ENCODE data around the gene COL4A2.

COL4A2 gene

GRCh38 chr13:110422913-110423688 lies 116.0 kb downstream of the COL4A2 start:
- DNase-seq, result no peak

- DNase-seq, result no peak
Measured at GRCh38 chr13:110423689-110424302, 116.7 kb downstream of the COL4A2 start.

GRCh38 chr13:110424569-110425443 lies 117.7 kb downstream of the COL4A2 start:
- DNase-seq, result no peak

GRCh38 chr13:110425444-110425780 lies 118.3 kb downstream of the COL4A2 start:
- DNase-seq, result no peak

- no peak for DNase-seq
Measured at GRCh38 chr13:110426735-110427134, 119.7 kb downstream of the COL4A2 start.

GRCh38 chr13:110428313-110428712 lies 121.2 kb downstream of the COL4A2 start:
- DNase-seq, result no peak

GRCh38 chr13:110430391-110431336 lies 123.6 kb downstream of the COL4A2 start:
- DNase-seq, result no peak

- no peak for DNase-seq
Measured at GRCh38 chr13:110431425-110432294, 124.6 kb downstream of the COL4A2 start.

GRCh38 chr13:110432522-110432921 lies 125.4 kb downstream of the COL4A2 start:
- DNase-seq, result no peak

- no peak for DNase-seq
Measured at GRCh38 chr13:110433014-110433413, 125.9 kb downstream of the COL4A2 start.

- DNase-seq, result no peak
Measured at GRCh38 chr13:110434629-110435028, 127.5 kb downstream of the COL4A2 start.

- DNase-seq, result no peak
Measured at GRCh38 chr13:110435331-110435730, 128.2 kb downstream of the COL4A2 start.

GRCh38 chr13:110436276-110436675 lies 129.2 kb downstream of the COL4A2 start:
- DNase-seq, result no peak

- no peak for DNase-seq
Measured at GRCh38 chr13:110436786-110437370, 129.8 kb downstream of the COL4A2 start.

GRCh38 chr13:110438211-110438610 lies 131.1 kb downstream of the COL4A2 start:
- DNase-seq, result no peak

- no peak for DNase-seq
Measured at GRCh38 chr13:110438776-110439175, 131.7 kb downstream of the COL4A2 start.

- DNase-seq, result no peak
Measured at GRCh38 chr13:110440946-110441731, 134.1 kb downstream of the COL4A2 start.

GRCh38 chr13:110442930-110443621 lies 136.0 kb downstream of the COL4A2 start:
- no peak for DNase-seq

GRCh38 chr13:110443622-110444225 lies 136.6 kb downstream of the COL4A2 start:
- no peak for DNase-seq

Measured in SIG-M5 (cell line).